ENCODE data around the gene MT1H.
"Not testable (repeated sequence)": the region's sequence is repeated elsewhere in the genome, so short reads cannot be mapped to it uniquely, and the experiment has no call there.

Gene MT1H

GRCh38 chr16:56669005-56669839 lies at the start of gene MT1H:
Gene MT1H, plus strand, starts transcription at chr16:56669814. Its CDS starts 71 bp downstream, at chr16:56669885.
- DNase-seq (ENCODE audit: low read depth in 2 of 2), result no peak

- no peak for DNase-seq (ENCODE audit: low read depth in 2 of 2)
These were observed 49.2 kb upstream of the MT1H start for GRCh38 chr16:56620339-56620897.

- not testable (repeated sequence) for DNase-seq (ENCODE audit: low read depth in 2 of 2)
These were observed 47.8 kb upstream of the MT1H start for GRCh38 chr16:56621665-56622445.

- not testable (repeated sequence) for DNase-seq (ENCODE audit: low read depth in 2 of 2)
These were observed 46.4 kb upstream of the MT1H start for GRCh38 chr16:56623184-56623583.

- DNase-seq (ENCODE audit: low read depth in 2 of 2), result no peak
These were observed 46.0 kb upstream of the MT1H start for GRCh38 chr16:56623637-56624036.

GRCh38 chr16:56625140-56625942 lies 44.3 kb upstream of the MT1H start, which contains the start of gene MT1E:
Gene MT1E, plus strand, starts transcription at chr16:56625781. Its CDS starts 71 bp downstream, at chr16:56625852.
- peak; percentile 66 to 67 for DNase-seq (ENCODE audit: low read depth in 2 of 2)

GRCh38 chr16:56625943-56626654 lies 43.5 kb upstream of the MT1H start:
- DNase-seq (ENCODE audit: low read depth in 2 of 2), result no peak

- DNase-seq (ENCODE audit: low read depth in 2 of 2), result no peak
These were observed 42.9 kb upstream of the MT1H start for GRCh38 chr16:56626685-56627084.

- DNase-seq (ENCODE audit: low read depth in 2 of 2), result no peak
These were observed 40.9 kb upstream of the MT1H start for GRCh38 chr16:56628486-56629350.

GRCh38 chr16:56629531-56629930 lies 40.1 kb upstream of the MT1H start:
- DNase-seq (ENCODE audit: low read depth in 2 of 2), result no peak

GRCh38 chr16:56630134-56630533 lies 39.5 kb upstream of the MT1H start:
- DNase-seq (ENCODE audit: low read depth in 2 of 2), result no peak

GRCh38 chr16:56631197-56631596 lies 38.4 kb upstream of the MT1H start:
- DNase-seq (ENCODE audit: low read depth in 2 of 2), result no peak

GRCh38 chr16:56631832-56632155 lies 37.8 kb upstream of the MT1H start:
- DNase-seq (ENCODE audit: low read depth in 2 of 2), result no peak

- DNase-seq (ENCODE audit: low read depth in 2 of 2), result no peak
These were observed 37.3 kb upstream of the MT1H start, which contains the start of gene MT1M for GRCh38 chr16:56632156-56632847. Gene MT1M, plus strand, starts transcription at chr16:56632659. Its CDS starts 73 bp downstream, at chr16:56632732.

GRCh38 chr16:56632848-56633365 lies 36.7 kb upstream of the MT1H start:
- DNase-seq (ENCODE audit: low read depth in 2 of 2), result no peak

- DNase-seq (ENCODE audit: low read depth in 2 of 2), result no peak
These were observed 36.1 kb upstream of the MT1H start for GRCh38 chr16:56633535-56633934.

- no peak for DNase-seq (ENCODE audit: low read depth in 2 of 2)
These were observed 34.7 kb upstream of the MT1H start for GRCh38 chr16:56634715-56635440.

GRCh38 chr16:56635441-56635967 lies 34.1 kb upstream of the MT1H start:
- no peak for DNase-seq (ENCODE audit: low read depth in 2 of 2)
